Upper lobe of left lung (tissue), 6 donors: ENCODE results near the gene PCBD1. TPM values are rescaled to one million over a fixed set of nuclear protein-coding genes. Genes with fewer than 3 reads are reported as not detected.
A peak's percentile ranks its signal among the peaks of the same experiment; 100 is the strongest.

ENCODE experiments used
- ATAC-seq, 2 donors: fragments of 200-7000 bp; cut with Tn5 transposase; one replicate each; pipeline ENCODE4 v1.9.1; 2022; ENCODE audit warnings: mild to moderate bottlenecking in 2 of 2, moderate library complexity in 2 of 2; ENCODE audit not compliant: low FRiP score in 2 of 2
- DNase-seq, 2 donors: peaks; one replicate each; pipeline ENCODE4 v3.0.0-alpha.2; 2019 to 2020
- H3K27ac ChIP-seq, 4 donors: fragments of 200-600 bp; sonication (generic); one replicate each; pipeline ENCODE4 v1.5.1; 2016 to 2019
- H3K27me3 ChIP-seq, 4 donors: fragments of 200-600 bp; sonication (generic); one replicate each; pipeline ENCODE4 v1.5.1; 2017 to 2019
- H3K36me3 ChIP-seq, 4 donors: fragments of 200-600 bp; sonication (generic); one replicate each; pipeline ENCODE4 v1.5.1; 2016 to 2019
- H3K4me1 ChIP-seq, 4 donors: fragments of 200-600 bp; sonication (generic); one replicate each; pipeline ENCODE4 v1.5.1; 2018 to 2019
- H3K4me3 ChIP-seq, 4 donors: fragments of 200-600 bp; sonication (generic); one replicate each; pipeline ENCODE4 v1.5.1; 2017 to 2019; ENCODE audit warnings: mild to moderate bottlenecking in 2 of 4, moderate library complexity in 1 of 4
- H3K9me3 ChIP-seq, 4 donors: fragments of 200-600 bp; sonication (generic); one replicate each; pipeline ENCODE4 v1.5.1; 2018 to 2019
- CTCF ChIP-seq, 6 experiments: fragments of 450-650 bp in 4 of 6; fragments of 200-600 bp in 2 of 6; sonication (generic) in 2 of 6; IDR thresholded peaks; one replicate each; pipeline ENCODE4 v1.5.1; 2016 to 2019; ENCODE audit warnings: antibody characterized with exemption in 6 of 6
- EP300 ChIP-seq, 4 donors: sonication (generic); formaldehyde crosslinking; IDR thresholded peaks; one replicate each; pipeline ENCODE4 v1.5.1; 2017; ENCODE audit warnings: antibody characterized with exemption in 4 of 4, control low read depth in 2 of 4
- POLR2A ChIP-seq, 4 donors: fragments of 450-650 bp; IDR thresholded peaks; one replicate each; pipeline ENCODE4 v1.5.1; 2016 to 2017; ENCODE audit warnings: antibody characterized with exemption in 4 of 4, mild to moderate bottlenecking in 2 of 4
- POLR2AphosphoS5 ChIP-seq, 2 donors: sonication (generic); formaldehyde crosslinking; IDR thresholded peaks; one replicate each; pipeline ENCODE4 v1.5.1; 2017; ENCODE audit warnings: antibody characterized with exemption in 2 of 2
- WGBS, 2 donors: methylation state at CpG; one replicate each; pipeline ENCODE4 v1.1.5; 2017 to 2018; 5-methylcytosine and 5-hydroxymethylcytosine counted together
- total RNA-seq, 6 donors: library from RNA; depleted of rRNA in 4 of 6; stranded (reverse); fragments of >200 nt in 4 of 6; gene quantifications; one replicate each; pipeline versions ENCODE4 v1.1.0 to v1.2.1, GENCODE V29; 2016 to 2021
- donor health status: DM: no; HTN: no; CAD: no; lungs with moderate emphysema.
- donor health status: DM: no; HTN: yes; CAD: no; lungs with severe emphysema.

PCBD1 gene
- total RNA-seq, 6 donors from 2014 or later, result 40.9 to 99.1 (median 71.9) TPM

- Histone ChIP-seq H3K4me3 (no peak overlapping the region), H3K27me3 (no peaks in the 10 kb centered on the region), H3K9me3 (no peaks in the 10 kb centered on the region), H3K4me1 (peaks cover 0 to 6% (median 0%) of the 10 kb centered on the region in 4 donors), H3K27ac (no peak overlapping the region), H3K36me3 (peaks cover 0 to 84% (median 10%) of the 10 kb centered on the region in 4 donors)
- 48 to 52% methylated on average over 2 of the region's 2 CpGs for WGBS, 2 donors
- TF ChIP-seq EP300 (IDR thresholded peaks at IDR 0.05) (no peak), POLR2A (IDR thresholded peaks at IDR 0.05) (no peak), POLR2AphosphoS5 (IDR thresholded peaks at IDR 0.05) (no peak), CTCF (IDR thresholded peaks at IDR 0.05) (no peak)
- ATAC-seq, result no peak
- peak in 1 of 2 donors; percentile 36 for DNase-seq
Measured at GRCh38 chr10:70856454-70856853, 31.9 kb downstream of the PCBD1 start.

GRCh38 chr10:70853457-70853856, 34.9 kb downstream of the PCBD1 start:
- H3K36me3 ChIP-seq, result peaks cover 0 to 72% (median 5%) of the 10 kb centered on the region in 4 donors

GRCh38 chr10:70853038-70853437, 35.3 kb downstream of the PCBD1 start:
- Histone ChIP-seq H3K27me3 (no peaks in the 10 kb centered on the region), H3K9me3 (no peaks in the 10 kb centered on the region), H3K36me3 (peaks cover 0 to 68% (median 5%) of the 10 kb centered on the region in 4 donors), H3K4me3 (no peak overlapping the region), H3K27ac (no peak overlapping the region), H3K4me1 (peaks cover 0 to 6% (median 0%) of the 10 kb centered on the region in 4 donors)
- 90 to 92% methylated on average over 4 of the region's 4 CpGs for WGBS, 2 donors
- ATAC-seq, result no peak
- DNase-seq, result no peak
- TF ChIP-seq POLR2A (IDR thresholded peaks at IDR 0.05) (no peak), CTCF (IDR thresholded peaks at IDR 0.05) (no peak), POLR2AphosphoS5 (IDR thresholded peaks at IDR 0.05) (no peak), EP300 (IDR thresholded peaks at IDR 0.05) (no peak)

More at GRCh38 chr10:70853457-70853856, 34.9 kb downstream of the PCBD1 start:
- no peaks in the 10 kb centered on the region for H3K9me3 ChIP-seq
- ATAC-seq (no peak), DNase-seq (no peak)
- WGBS, 2 donors, result 87 to 100% methylated on average over 1 of the region's 1 CpG
- H3K4me3 ChIP-seq, result no peak overlapping the region
- H3K27me3 ChIP-seq, result no peaks in the 10 kb centered on the region
- H3K4me1 ChIP-seq, result peaks cover 0 to 6% (median 0%) of the 10 kb centered on the region in 4 donors
- H3K27ac ChIP-seq, result no peak overlapping the region
- TF ChIP-seq CTCF (IDR thresholded peaks at IDR 0.05) (no peak), POLR2A (IDR thresholded peaks at IDR 0.05) (no peak), EP300 (IDR thresholded peaks at IDR 0.05) (no peak), POLR2AphosphoS5 (IDR thresholded peaks at IDR 0.05) (no peak)

- 86 to 93% methylated on average over 5 of the region's 5 CpGs for WGBS, 2 donors
- TF ChIP-seq POLR2A (IDR thresholded peaks at IDR 0.05), result no peak
- no peak for TF ChIP-seq CTCF (IDR thresholded peaks at IDR 0.05)
- TF ChIP-seq EP300 (IDR thresholded peaks at IDR 0.05), result no peak
- TF ChIP-seq POLR2AphosphoS5 (IDR thresholded peaks at IDR 0.05), result no peak
- ATAC-seq, result no peak
Measured at GRCh38 chr10:70851597-70852475, 36.5 kb downstream of the PCBD1 start.

More at GRCh38 chr10:70851597-70852475, 36.5 kb downstream of the PCBD1 start:
- H3K36me3 ChIP-seq, result peaks cover 0 to 58% (median 5%) of the 10 kb centered on the region in 4 donors
- peaks cover 0 to 4% (median 0%) of the 10 kb centered on the region in 4 donors for H3K4me1 ChIP-seq
- no peak overlapping the region for H3K27ac ChIP-seq
- H3K9me3 ChIP-seq, result no peaks in the 10 kb centered on the region
- no peak overlapping the region for H3K4me3 ChIP-seq
- H3K27me3 ChIP-seq, result no peaks in the 10 kb centered on the region
- no peak for DNase-seq
